HG02884 (cell line): Measurements from ENCODE around the gene CHMP3.
"Not testable (repeated sequence)": the region's sequence is repeated elsewhere in the genome, so short reads cannot be mapped to it uniquely, and the experiment has no call there.

Source experiments
- ATAC-seq: cut with Tn5 transposase; IDR thresholded peaks from one replicate; pipeline ENCODE4 v1.9.1; 2021; ENCODE audit warnings: mild to moderate bottlenecking, moderate library complexity; ENCODE audit not compliant: unreplicated experiment

Gene CHMP3

GRCh38 chr2:86512892-86513291 lies 50.4 kb downstream of the CHMP3 start:
- ATAC-seq = no peak

GRCh38 chr2:86512034-86512433 lies 51.2 kb downstream of the CHMP3 start:
- no peak for ATAC-seq

- ATAC-seq = no peak
Measured at GRCh38 chr2:86510436-86510933, 52.8 kb downstream of the CHMP3 start.

- no peak for ATAC-seq
Measured at GRCh38 chr2:86507600-86507999, 55.6 kb downstream of the CHMP3 start.

GRCh38 chr2:86500325-86501083 lies 62.7 kb downstream of the CHMP3 start:
- no peak for ATAC-seq

- ATAC-seq = no peak
Measured at GRCh38 chr2:86499326-86499725, 63.9 kb downstream of the CHMP3 start.

GRCh38 chr2:86498468-86499260 lies 64.6 kb downstream of the CHMP3 start:
- ATAC-seq = no peak

GRCh38 chr2:86496391-86496790 lies 66.9 kb downstream of the CHMP3 start:
- not testable (repeated sequence) for ATAC-seq

- ATAC-seq = no peak
Measured at GRCh38 chr2:86492048-86492453, 71.2 kb downstream of the CHMP3 start.

GRCh38 chr2:86491088-86491487 lies 72.2 kb downstream of the CHMP3 start:
- no peak for ATAC-seq

- ATAC-seq = no peak
Measured at GRCh38 chr2:86490245-86490644, 73.0 kb downstream of the CHMP3 start.

- ATAC-seq = no peak
Measured at GRCh38 chr2:86489542-86489941, 73.7 kb downstream of the CHMP3 start.

- no peak for ATAC-seq
Measured at GRCh38 chr2:86488561-86489250, 74.5 kb downstream of the CHMP3 start.

- ATAC-seq = no peak
Measured at GRCh38 chr2:86487062-86487461, 76.2 kb downstream of the CHMP3 start.

- ATAC-seq = no peak
Measured at GRCh38 chr2:86485802-86486201, 77.4 kb downstream of the CHMP3 start.

GRCh38 chr2:86485103-86485502 lies 78.1 kb downstream of the CHMP3 start:
- ATAC-seq = no peak

- no peak for ATAC-seq
Measured at GRCh38 chr2:86484385-86484784, 78.9 kb downstream of the CHMP3 start.

GRCh38 chr2:86482034-86482433 lies 81.2 kb downstream of the CHMP3 start:
- no peak for ATAC-seq

GRCh38 chr2:86480105-86480504 lies 83.1 kb downstream of the CHMP3 start:
- no peak for ATAC-seq

GRCh38 chr2:86477349-86477748 lies 85.9 kb downstream of the CHMP3 start:
- no peak for ATAC-seq

- no peak for ATAC-seq
Measured at GRCh38 chr2:86476918-86477317, 86.3 kb downstream of the CHMP3 start.
